GM19035 (cell line): ENCODE data around the gene DDOST.
"Not testable (repeated sequence)": the region's sequence is repeated elsewhere in the genome, so short reads cannot be mapped to it uniquely, and the experiment has no call there.

Source experiments
- ATAC-seq: cut with Tn5 transposase; IDR thresholded peaks from one replicate; pipeline ENCODE4 v1.9.1; 2021; ENCODE audit not compliant: unreplicated experiment

Gene DDOST

DNA sequence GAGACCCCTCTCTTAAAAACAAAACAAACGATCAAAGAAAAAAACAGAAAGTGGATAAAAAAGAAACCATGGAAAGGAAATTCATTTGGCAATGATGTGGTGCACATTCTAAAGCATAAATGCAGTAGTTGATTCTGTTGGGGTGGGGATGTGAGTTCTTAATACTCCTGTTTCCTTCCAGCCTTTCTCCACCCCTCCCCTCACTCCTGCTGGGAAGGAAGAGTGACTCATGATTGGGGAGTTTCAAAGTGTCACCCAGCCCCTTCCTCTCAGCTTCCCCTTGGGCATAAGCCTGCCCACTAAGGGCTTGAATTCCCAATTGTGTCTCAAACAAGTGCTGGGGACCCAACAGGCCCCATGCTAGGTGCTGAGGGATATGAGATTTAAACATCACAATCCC, 34.6 kb downstream of the DDOST start:
- no peak for ATAC-seq

GRCh38 chr1:20626098-20626427, 35.1 kb downstream of the DDOST start:
- ATAC-seq = no peak

GRCh38 chr1:20625176-20626097, 35.7 kb downstream of the DDOST start:
- no peak for ATAC-seq

GRCh38 chr1:20624709-20625108, 36.5 kb downstream of the DDOST start:
- no peak for ATAC-seq

DNA sequence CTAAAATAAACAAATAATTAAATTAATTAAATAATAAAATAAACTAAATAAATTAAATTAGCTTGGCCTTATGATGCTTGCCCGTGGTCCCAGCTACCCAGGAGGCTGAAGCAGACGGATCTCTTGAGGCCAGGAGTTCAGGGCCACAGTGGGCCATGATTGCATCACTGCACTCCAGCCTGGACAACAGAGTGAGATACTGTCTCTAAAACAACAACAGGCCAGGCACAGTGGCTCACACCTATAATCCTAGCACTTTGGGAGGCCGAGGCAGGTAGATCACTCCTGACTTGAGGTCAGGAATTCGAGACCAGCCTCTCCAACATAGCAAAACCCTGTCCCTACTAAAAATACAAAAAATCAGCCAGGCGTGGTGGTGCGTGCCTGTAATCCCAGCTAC, 40.2 kb downstream of the DDOST start:
- no peak for ATAC-seq

DNA sequence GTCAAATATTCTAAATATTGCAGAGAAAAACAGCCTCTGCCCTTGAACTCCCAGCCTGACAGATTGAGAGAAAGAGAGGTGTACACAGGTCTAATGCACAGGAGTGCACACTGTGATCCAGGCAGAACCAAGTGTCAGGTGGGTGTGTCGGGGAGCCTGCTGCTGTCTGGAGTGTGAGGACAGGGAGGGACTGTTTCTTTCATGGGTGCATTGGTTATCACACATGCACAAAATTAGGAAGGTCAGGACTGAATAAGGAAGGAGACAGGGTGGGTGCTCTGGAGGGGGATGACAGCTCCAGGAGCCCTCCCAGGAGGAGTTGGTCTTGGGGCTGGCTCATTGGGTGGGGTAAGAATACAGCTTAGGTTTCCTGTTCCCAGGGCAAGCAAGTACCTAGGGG, 41.2 kb downstream of the DDOST start:
- ATAC-seq = no peak

DNA sequence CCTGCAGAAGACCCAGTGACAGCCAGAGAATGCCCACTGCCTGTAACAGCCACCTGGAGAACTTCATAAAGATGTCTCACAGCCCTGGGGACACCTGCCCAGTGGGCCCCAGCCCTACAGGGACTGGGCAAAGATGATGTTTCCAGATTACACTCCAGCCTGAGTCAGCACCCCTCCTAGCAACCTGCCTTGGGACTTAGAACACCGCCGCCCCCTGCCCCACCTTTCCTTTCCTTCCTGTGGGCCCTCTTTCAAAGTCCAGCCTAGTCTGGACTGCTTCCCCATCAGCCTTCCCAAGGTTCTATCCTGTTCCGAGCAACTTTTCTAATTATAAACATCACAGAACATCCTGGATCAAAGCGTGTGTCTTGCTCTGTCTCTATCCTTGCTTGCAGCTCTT, 42.6 kb downstream of the DDOST start:
- ATAC-seq = no peak

DNA sequence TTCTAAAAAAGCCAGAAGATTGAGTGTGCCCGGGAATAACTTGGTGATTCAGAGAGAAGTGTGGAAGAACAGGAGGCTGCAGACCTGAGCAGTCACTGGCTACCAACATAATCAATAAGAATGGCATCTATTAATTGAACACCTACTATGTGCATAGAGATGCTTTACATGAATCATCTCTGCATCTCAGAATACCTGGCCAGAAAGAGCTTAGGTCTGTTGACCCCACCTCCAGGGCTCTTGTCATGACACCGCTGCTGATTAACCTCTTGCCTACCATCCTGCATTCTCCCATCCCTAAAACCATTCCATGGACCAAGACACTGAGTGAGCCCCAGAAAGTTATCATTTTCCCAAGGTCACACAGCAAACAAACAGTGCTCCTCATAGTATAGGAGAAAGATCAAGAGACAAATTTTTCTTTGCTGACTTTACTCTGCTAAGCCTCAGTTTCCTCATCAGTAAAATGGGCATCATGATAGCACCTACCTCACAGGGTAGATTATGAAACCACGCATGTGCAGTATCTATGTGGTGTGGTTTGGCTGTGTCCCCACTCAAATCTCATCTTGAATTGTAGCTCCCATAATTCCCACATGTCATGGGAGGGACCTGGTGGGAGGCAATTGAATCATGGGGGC, 44.2 kb downstream of the DDOST start:
- no peak for ATAC-seq

GRCh38 chr1:20615946-20616846, 45.0 kb downstream of the DDOST start:
- no peak for ATAC-seq

- no peak for ATAC-seq
These were observed 47.0 kb downstream of the DDOST start for GRCh38 chr1:20614131-20614579.

DNA sequence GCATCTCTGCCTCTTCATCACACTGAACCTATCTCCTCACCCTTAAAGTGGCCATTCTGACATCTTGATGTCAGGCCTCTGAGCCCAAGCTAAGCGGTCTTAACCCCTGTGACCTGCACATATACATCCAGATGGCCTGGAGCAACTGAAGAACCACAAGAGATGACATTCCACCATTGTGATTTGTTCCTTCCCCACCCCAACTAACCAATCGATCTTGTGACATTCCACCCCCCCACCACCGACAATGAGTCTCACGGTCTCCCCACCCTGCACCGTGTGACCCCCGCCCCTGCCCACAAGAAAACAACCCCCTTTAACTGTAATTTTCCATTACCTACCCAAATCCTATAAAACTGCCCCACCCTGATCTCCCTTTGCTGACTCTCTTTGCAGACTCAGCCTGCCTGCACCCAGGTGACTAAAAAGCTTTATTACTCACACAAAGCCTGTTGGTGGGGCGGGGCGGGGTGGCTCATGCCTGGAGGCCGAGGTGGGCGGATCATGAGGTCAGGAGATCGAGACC, 48.9 kb downstream of the DDOST start:
- ATAC-seq = no peak

DNA sequence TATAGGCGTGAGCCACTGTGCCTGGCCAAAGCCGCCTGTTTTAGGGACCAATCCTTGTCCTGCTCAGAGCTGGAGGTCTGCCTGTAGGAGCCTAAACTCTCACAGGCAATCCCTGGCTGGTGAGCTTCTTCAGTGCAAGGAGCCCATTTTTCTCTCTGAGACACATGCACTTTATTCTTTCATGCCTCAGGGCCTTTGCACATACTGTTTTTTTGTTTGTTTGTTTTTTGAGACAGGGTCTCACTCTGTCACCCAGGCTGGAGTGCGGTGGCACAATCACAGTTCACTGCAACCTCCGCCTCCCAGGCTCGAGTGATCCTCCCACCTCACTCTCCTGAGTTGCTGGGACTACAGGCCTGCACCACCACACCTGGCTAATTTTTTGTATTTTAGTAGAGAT, 49.5 kb downstream of the DDOST start:
- no peak for ATAC-seq

GRCh38 chr1:20610970-20611369, 50.2 kb downstream of the DDOST start:
- no peak for ATAC-seq

GRCh38 chr1:20609541-20609940, 51.6 kb downstream of the DDOST start:
- no peak for ATAC-seq

GRCh38 chr1:20606801-20607570, 54.2 kb downstream of the DDOST start:
- not testable (repeated sequence) for ATAC-seq

DNA sequence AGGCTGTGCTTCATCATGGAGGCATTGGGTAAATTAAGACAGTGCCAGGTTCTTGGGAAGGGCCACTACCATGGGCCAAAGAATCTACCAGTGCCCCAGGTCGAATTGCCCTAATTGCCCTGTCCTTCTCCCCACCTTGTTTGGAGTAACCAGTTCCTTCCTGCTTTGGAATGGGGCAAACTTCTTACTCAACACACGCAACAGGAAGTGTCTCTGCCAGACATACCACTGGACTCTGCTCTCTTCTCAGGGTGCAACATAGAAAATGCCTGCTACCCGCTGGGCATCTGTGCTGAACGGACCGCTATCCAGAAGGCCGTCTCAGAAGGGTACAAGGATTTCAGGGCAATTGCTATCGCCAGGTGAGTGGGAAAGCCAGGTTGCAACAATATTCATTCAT, 56.5 kb downstream of the DDOST start:
- ATAC-seq = no peak

- ATAC-seq = no peak
These were observed 57.4 kb downstream of the DDOST start for GRCh38 chr1:20603504-20604464.

- no peak for ATAC-seq
These were observed 58.2 kb downstream of the DDOST start for GRCh38 chr1:20602851-20603450.
